Right renal cortex interstitium (tissue), 3 donors: ENCODE measurements around the gene NMUR2. TPM values are rescaled to one million over a fixed set of nuclear protein-coding genes. Genes with fewer than 3 reads are reported as not detected.

ENCODE experiments used
- DNase-seq, 3 donors: peaks; one replicate each; pipeline ENCODE4 v3.0.0-alpha.2; 2013; ENCODE audit warnings: low read depth in 3 of 3, low spot score in 2 of 3
- polyA plus RNA-seq, 3 donors: library from polyadenylated mRNA; unstranded; fragments of 120-200 nt; gene quantifications; one replicate each; pipeline ENCODE4 v1.2.1, GENCODE V29; 2013; ENCODE audit not compliant: insufficient read length in 3 of 3

NMUR2 gene
- polyA plus RNA-seq, 3 donors: 0.13 to 0.19 (median 0.15) TPM

DNA sequence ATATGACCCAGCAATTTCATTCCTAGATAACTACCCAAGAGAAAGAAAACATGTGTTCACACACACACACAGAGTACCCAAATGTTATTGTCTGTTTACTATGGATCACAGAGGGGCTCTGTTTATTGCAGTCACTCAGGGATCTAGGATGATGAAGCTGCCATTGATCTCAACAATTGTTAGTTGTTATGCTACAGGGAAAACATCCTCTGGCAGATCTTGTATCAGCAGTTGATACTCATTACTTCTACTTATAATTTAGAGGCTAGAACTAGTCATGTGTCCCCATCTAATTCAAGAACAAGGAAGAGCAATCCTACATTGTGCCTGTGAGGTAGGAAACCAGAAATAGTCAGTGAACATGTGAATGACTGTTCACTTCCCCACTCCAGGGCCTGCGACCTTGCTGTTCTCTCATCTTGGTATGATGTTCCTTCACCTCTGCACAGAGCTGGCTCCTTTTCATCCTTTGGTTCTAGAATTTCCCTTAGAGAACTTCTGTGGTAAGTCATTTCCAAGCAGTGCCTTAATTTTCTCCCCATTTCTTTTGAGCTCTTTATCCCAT is 30.3 kb downstream of the NMUR2 start:
- no peak for DNase-seq

DNA sequence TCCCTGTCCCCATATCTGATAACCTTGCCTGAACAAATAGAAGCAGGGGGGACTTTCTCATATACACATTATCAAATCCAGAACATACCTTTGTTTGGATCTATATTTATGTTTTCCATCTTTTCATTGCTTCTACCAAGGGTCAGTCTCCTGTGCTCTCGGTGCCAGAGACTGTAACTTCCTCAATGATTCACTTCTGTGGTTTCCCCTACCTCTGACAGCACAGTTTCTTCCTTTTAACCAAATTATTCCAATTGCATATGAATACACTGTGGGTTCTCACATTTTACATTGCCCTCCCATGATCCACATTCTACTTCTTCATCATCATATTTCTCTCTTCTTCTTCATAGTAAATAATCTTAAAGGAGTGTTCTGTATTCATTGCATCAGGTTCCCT is 32.2 kb downstream of the NMUR2 start:
- DNase-seq: no peak

DNA sequence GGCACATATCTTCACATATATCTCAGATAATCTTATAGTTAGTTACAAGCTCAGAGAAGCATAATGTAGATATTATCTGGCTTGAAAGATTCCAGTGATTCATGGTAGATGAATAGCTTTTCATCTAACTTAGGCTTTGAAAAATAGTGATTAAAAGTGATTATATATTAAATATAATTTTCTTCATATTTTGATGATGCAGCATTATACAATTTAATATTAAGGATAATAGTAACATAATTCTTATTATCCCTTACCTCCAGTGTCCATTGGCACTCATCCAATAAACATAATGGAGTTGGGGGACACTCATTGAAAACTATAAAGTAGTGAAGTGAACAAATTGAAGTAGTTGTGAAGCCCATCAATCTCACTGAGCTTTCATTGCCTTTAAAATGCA is 35.8 kb downstream of the NMUR2 start:
- DNase-seq: no peak

DNA sequence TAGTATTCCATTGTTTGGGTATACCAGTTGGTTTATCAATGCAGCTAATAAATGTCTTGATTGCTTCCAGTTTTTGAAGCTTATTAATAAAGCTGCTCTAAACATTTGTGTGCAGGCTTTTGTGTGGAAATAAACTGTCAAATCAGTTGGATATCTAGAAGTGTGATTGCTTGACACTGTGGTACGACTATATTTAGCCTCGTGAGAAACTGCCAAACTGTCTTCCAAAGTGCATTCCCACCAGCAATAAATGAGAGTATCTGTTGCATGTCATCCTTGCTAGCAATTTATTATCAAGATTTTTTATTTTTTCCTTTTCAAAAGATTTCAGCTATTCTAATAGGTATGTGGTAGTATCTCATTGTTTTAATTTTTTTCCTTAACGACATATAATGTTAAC is 37.5 kb downstream of the NMUR2 start:
- no peak for DNase-seq

DNA sequence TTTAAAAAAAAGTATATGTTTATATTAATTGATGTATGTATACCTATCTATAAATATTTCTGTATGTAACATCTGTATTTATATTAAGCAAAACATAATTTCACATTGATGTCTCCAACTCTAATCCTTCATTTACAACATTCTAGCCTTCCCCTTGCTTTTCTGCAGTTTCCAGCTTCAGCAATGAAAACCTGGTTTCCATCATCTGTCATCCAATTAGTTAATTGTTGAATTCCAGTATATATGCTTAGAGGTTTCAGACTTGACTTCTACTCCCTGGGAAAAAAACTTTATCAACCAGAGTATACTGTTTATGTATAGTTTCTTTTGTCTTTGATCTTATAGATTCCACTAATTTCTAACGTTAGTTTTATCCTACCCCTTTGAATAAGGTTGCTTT is 38.4 kb downstream of the NMUR2 start:
- no peak for DNase-seq

DNA sequence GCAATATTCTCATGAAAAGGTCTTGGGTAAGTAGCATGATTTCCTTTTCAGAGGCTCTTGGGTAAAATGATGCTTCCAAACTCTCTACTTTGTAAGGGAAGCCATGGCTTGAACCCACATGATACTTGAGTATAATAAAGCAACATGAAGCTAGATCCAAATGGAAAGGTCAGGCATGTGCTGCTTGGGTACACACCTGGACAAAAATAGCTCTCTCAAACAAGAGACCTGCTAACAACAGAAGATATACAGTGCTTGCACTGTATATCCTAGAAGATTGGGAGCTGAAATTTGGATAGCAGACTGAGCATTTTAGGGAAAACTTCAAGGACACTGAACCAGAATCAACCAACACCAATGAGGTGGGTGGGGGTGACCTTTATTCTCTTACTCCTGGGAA is 40.2 kb downstream of the NMUR2 start:
- DNase-seq: no peak

DNA sequence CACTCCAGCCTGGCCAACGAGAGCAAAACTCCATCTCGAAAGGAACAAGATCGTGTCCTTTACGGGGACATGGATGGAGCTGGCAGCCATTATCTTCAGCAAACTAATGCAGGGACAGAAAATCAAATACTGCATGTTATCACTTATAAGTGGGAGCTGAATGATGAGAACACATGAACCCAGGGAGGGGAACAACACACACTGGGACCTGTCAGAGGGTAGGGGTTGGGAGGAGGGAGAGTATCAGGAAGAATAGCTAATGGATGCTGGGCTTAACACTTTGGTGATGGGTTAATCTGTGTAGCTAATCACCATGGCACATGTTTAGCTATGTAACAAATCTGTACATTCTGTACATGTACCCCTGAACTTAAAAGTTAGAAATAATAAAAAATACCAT is 40.9 kb downstream of the NMUR2 start:
- no peak for DNase-seq

DNA sequence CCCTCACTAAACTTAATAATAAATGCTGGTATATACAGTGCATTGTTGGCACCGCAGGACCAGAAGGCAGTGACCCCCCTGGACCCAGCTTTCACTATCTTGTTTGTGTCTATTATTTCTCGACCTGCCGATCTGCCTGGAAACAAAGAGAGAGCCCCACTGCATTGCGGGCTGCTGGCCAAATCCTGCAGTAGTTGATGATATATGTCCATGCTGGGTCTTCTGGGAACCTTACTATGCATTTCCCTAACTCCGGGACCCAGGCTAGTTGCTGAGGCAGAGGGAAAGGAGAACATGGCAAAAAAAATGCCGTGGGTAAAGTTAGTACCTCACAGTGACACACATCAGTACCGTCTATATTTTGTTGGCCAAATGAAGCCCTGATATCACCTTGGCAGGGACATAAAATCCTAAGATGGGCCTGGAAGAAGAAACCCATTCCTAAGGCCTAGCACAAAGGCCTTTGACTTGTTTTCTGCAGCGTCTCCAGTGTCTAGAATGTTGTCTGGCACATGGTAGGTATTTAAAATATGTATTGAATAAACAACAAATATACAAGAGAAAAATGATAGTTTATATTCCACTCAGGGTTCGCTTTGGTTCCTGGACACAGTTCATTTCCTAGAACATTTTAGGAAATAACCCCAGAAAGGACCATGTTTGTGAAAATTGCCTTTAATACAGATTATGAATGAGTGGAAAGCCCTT is 46.1 kb downstream of the NMUR2 start:
- DNase-seq: no peak

DNA sequence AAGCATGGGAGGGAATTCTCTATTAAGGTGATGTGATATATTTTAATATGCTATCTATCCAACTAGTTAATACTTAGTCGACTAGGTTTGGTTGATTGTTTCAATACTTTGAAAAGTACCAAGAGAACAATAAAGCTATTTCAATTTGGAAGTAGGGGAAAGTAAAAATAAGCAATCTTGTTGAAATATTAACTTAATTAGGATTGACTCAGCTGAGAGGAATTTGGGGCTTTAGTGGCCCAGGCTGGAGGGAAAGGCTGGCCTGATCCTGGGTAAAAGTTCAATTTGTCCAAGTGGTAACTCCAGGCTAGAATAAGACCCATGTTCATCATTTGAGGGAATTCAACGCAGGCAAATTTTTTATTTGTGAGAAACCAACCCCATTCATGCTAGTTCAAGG is 48.6 kb downstream of the NMUR2 start:
- DNase-seq: no peak

DNA sequence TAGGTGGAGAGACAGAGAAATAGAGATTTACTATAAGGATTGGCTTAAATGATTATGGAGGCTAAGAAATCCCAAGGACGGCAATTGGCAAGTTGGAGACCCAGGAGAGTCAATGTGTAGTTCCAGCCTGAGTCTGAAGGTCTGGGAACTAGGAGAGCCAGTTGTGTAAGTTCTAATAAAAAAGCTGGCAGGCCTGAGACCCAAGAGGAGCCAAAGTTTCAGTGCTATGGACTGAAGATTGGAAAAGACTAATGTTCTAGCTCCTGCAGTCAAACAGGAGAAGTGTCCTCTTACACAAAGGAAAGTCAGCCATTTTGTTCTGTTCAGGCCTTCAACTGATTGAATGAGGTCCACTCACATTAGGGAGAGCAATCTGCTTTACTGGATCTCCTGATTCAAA is 50.0 kb downstream of the NMUR2 start:
- DNase-seq: no peak

DNA sequence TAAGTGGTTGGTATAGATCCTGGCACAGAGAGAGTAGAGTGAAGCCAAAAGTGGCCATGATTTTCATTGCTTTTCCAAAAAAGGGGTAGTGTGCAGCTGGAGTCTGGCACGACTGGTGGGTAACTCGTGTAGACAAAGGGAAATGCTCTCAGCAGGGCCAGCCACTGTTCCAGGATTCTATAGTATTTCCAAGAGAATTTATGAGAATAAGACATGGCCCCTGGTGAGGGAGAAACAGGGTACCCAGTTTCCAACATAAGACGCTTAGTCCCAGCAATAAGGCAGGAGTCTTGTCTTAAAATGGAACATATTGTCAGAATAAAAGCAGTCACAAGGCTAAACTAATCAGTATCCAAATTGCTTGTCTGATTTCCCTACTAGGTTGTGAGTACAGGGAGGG is 52.1 kb downstream of the NMUR2 start:
- no peak for DNase-seq

DNA sequence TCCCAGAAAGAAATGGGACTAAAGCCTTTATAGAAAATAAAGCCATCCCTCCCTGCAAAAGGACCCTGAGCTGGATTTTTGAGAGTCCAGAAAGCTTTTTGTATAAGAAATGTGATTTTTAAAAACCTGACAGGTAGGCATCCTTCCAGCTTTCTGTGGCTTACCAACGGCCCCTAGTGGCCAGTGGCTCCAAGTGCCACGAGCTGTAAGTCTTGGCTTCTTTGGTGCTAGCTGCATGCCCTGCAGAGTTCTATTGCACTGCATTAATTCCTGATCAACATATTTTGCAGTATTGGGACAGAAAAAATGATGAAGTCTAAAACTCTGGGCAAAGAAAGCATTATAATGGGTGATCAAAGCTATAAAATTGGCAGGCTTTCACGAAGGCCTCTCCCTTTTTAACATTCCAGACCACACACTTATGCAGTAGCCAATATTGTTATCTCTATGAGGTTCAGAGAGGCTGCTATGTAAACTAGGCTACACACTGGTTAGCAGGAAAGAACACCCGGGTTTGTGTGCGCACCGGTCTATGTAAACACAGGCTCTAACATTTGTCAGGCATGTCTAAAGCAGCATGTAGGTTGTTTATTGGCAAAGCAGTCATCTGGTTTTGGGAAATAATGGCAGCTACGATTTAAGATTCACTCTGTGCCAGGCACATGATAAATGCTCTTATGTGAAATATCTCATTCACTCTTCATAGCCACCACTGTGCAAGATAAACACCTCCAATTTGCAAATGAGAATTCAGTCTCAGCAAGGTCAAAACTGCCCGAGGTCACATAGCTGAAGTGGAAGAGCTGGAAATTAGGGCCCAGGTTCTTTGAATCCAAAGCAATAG is 55.2 kb downstream of the NMUR2 start:
- no peak for DNase-seq
